Fibroblast of villous mesenchyme (primary cell): ENCODE results near the gene KRTAP1-1. TPM values are rescaled to one million over a fixed set of nuclear protein-coding genes. Genes with fewer than 3 reads are reported as not detected.
"Not testable (repeated sequence)": the region's sequence is repeated elsewhere in the genome, so short reads cannot be mapped to it uniquely, and the experiment has no call there.

Experiments
- DNase-seq: peaks from one replicate; pipeline ENCODE4 v3.0.0-alpha.2; 2010; ENCODE audit warnings: low read depth
- H3K4me3 ChIP-seq: 2 replicates; pipeline ENCODE4 v1.5.1; 2011; ENCODE audit warnings: low read depth, mild to moderate bottlenecking, low read length
- total RNA-seq: library from RNA; depleted of rRNA; stranded (reverse); fragments of >200 nt; gene quantifications from 2 replicates; pipeline ENCODE4 v1.2.3, GENCODE V29; 2012
- TF ChIP-seq, protein P1 (sequence below): IDR thresholded peaks from 2 replicates; pipeline ENCODE4 v1.5.1; 2012; ENCODE audit warnings: low read depth, mild to moderate bottlenecking, low read length; ENCODE audit not compliant: insufficient read depth

Gene KRTAP1-1
- not detected in 2 replicates for total RNA-seq

GRCh38 chr17:41040783-41041571 lies at the start of gene KRTAP1-1:
Gene KRTAP1-1, minus strand, starts transcription at chr17:41041450. Its CDS starts 53 bp downstream, at chr17:41041397.
- not testable (repeated sequence) for DNase-seq

DNA sequence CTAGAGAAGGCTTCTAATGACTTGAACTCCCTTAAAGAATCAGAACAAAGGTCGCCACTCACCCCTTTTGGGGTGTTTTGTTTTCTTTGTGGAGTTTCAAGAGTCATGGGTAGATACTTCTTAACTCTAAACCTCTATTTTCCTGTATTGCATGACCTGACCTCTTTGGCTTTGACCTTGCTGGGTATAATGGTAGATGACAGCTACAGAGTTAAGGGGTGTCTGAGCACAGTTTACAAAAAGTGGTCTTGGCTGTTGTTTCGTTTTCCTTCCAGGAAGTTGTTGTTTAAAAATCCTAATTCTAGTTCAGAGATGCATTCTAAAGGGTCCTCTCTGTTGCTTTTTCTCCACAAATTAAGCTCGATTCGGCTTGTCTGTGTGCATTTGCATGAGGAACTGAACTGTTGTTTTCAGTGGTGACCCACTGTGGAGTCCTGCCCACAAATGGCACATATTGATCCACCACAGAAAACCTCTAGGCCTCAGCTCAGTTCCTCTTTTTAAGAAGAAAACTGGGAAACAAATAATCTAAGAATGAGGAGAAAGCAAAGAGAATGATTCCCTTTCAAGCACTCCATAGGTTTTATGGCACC lies 47.6 kb upstream of the KRTAP1-1 start:
- H3K4me3 ChIP-seq, DNase-seq: not testable (repeated sequence)

More at GRCh38 chr17:41040783-41041571, at the start of gene KRTAP1-1:
- H3K4me3 ChIP-seq = not testable (repeated sequence)

- H3K4me3 ChIP-seq, DNase-seq: not testable (repeated sequence)
Measured at GRCh38 chr17:41084100-41084856, 43.0 kb upstream of the KRTAP1-1 start, which contains the start of gene KRTAP4-7. Gene KRTAP4-7, plus strand, starts transcription at chr17:41084150. Its CDS starts 57 bp downstream, at chr17:41084207.

- DNase-seq = not testable (repeated sequence)
Measured at GRCh38 chr17:41083427-41083826, 42.2 kb upstream of the KRTAP1-1 start.

DNA sequence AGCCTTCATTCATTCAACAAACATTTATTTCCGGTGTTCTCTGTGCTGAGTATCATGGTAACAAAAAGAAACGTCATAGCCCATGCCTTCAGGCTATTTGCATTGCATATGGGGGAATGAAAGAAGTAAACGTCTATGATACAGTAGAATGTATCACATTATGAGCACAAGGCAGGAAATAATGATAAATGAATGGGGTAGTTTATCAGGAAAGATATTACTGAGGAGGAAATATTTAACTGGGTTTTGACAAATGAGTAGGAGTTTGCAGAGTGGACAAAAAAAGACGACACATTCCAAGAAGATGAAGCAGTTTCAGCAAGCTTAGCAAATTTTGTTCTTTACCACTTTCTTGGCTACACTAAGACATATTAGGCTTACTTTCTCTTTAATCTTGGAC lies 41.4 kb upstream of the KRTAP1-1 start:
- TF ChIP-seq, protein P1, sequence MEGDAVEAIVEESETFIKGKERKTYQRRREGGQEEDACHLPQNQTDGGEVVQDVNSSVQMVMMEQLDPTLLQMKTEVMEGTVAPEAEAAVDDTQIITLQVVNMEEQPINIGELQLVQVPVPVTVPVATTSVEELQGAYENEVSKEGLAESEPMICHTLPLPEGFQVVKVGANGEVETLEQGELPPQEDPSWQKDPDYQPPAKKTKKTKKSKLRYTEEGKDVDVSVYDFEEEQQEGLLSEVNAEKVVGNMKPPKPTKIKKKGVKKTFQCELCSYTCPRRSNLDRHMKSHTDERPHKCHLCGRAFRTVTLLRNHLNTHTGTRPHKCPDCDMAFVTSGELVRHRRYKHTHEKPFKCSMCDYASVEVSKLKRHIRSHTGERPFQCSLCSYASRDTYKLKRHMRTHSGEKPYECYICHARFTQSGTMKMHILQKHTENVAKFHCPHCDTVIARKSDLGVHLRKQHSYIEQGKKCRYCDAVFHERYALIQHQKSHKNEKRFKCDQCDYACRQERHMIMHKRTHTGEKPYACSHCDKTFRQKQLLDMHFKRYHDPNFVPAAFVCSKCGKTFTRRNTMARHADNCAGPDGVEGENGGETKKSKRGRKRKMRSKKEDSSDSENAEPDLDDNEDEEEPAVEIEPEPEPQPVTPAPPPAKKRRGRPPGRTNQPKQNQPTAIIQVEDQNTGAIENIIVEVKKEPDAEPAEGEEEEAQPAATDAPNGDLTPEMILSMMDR = no peak
- DNase-seq = no peak
- no peak overlapping the region for H3K4me3 ChIP-seq

More at GRCh38 chr17:41083427-41083826, 42.2 kb upstream of the KRTAP1-1 start:
- H3K4me3 ChIP-seq = not testable (repeated sequence)

GRCh38 chr17:41076788-41077187 lies 35.5 kb upstream of the KRTAP1-1 start:
- no peak overlapping the region for H3K4me3 ChIP-seq
- TF ChIP-seq, protein P1 = no peak
- no peak for DNase-seq

DNA sequence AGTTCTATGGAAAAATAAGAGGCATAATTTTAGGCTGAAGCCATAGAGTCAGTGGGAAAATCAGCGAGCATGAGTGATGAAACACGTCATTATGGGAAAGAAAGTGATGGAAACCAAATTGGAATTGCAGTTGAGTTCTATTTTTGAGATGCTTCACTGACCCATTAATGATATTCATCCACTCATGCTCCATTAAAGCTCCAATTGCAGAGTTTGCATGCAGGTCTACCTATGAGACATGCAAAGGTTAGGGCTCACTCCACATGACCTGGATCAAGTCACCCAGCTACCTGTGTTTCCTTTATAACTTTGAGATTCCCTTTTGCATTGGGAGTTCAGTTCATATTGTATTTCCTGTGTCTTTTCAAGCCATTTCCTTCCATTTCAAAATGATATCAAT lies 32.4 kb upstream of the KRTAP1-1 start:
- H3K4me3 ChIP-seq = no peak overlapping the region
- DNase-seq = no peak
- TF ChIP-seq, protein P1 = no peak

GRCh38 chr17:41071606-41072360 lies 30.5 kb upstream of the KRTAP1-1 start:
- no peak for DNase-seq
- H3K4me3 ChIP-seq = no peak overlapping the region
- TF ChIP-seq, protein P1 = no peak
